A673 (cell line): ENCODE results near the gene PTPN11. TPM values are rescaled to one million over a fixed set of nuclear protein-coding genes. Genes with fewer than 3 reads are reported as not detected.

ENCODE experiments used
- BruUV-seq: library from RNA; stranded (reverse); fragments of 400-500 nt; replicated peaks from 2 replicates; lab custom pipeline; 2021; lab: Mats Ljungman, UMichigan
- CTCF ChIA-PET: fragments of 300-600 bp; sonication (Branson Sonifier 250); formaldehyde crosslinking; loops from one replicate; lab custom pipeline; 2022; ENCODE audit warnings: antibody characterized with exemption; lab: Charles Lee
- POLR2A ChIA-PET: fragments of 300-600 bp; sonication (Branson Sonifier 250); formaldehyde crosslinking; loops from one replicate; lab custom pipeline; 2022; ENCODE audit warnings: antibody characterized with exemption; ENCODE audit not compliant: low non-redundant PET; lab: Charles Lee
- DNase-seq: peaks from one replicate; pipeline ENCODE4 v3.0.0-alpha.2; 2015; ENCODE audit warnings: low spot score
- H3K27ac ChIP-seq: fragments of 200-600 bp; sonication (generic); 2 replicates; pipeline ENCODE4 v1.5.1; 2016; ENCODE audit warnings: mixed run types, low read depth, mild to moderate bottlenecking, mixed read lengths, antibody characterized with exemption, low read length; ENCODE audit not compliant: poor library complexity, severe bottlenecking
- H3K27me3 ChIP-seq: fragments of 200-600 bp; sonication (generic); replicated peaks from 2 replicates; pipeline ENCODE4 v1.6.1; 2017; ENCODE audit warnings: mixed run types, low read depth, mild to moderate bottlenecking, mixed read lengths, antibody characterized with exemption, low read length; ENCODE audit not compliant: insufficient read depth, poor library complexity
- H3K36me3 ChIP-seq: fragments of 200-600 bp; sonication (generic); 2 replicates; pipeline ENCODE4 v1.6.1; 2016; ENCODE audit warnings: mixed run types, mild to moderate bottlenecking, mixed read lengths, antibody characterized with exemption, low read length; ENCODE audit not compliant: insufficient read depth, poor library complexity, severe bottlenecking
- H3K4me1 ChIP-seq: fragments of 200-600 bp; sonication (generic); 2 replicates; pipeline ENCODE4 v1.6.1; 2017; ENCODE audit warnings: mixed run types, mild to moderate bottlenecking, mixed read lengths, antibody characterized with exemption, low read length; ENCODE audit not compliant: insufficient read depth, poor library complexity, severe bottlenecking
- H3K4me3 ChIP-seq: fragments of 200-600 bp; sonication (generic); 2 replicates; pipeline ENCODE4 v1.5.1; 2016; ENCODE audit warnings: low read depth, mixed run types, mild to moderate bottlenecking, mixed read lengths, low read length; ENCODE audit not compliant: poor library complexity, severe bottlenecking
- H3K9me3 ChIP-seq: fragments of 200-600 bp; sonication (generic); 2 replicates; pipeline ENCODE4 v1.6.1; 2016; ENCODE audit warnings: mixed run types, low read depth, mild to moderate bottlenecking, mixed read lengths, antibody characterized with exemption, low read length; ENCODE audit not compliant: poor library complexity, severe bottlenecking
- CTCF ChIP-seq: fragments of 300-800, 200-600 bp; sonication (generic); conservative IDR thresholded peaks from 2 replicates; pipeline ENCODE4 v1.5.1; 2017; ENCODE audit warnings: low read depth, mild to moderate bottlenecking, antibody characterized with exemption, low read length, moderate library complexity, mixed read lengths
- EZH2 ChIP-seq: fragments of 200-600 bp; sonication (generic); IDR thresholded peaks from 2 replicates; pipeline ENCODE4 v1.6.1; 2017; ENCODE audit warnings: borderline replicate concordance, low read depth, mild to moderate bottlenecking, mixed read lengths, antibody characterized with exemption, low read length; ENCODE audit not compliant: poor library complexity, severe bottlenecking
- intact Hi-C: fragments of 100-400 bp; cut with micrococcal nuclease; formaldehyde crosslinking; loops from one replicate; pipeline ENCODE4 v1.10.0; 2022; ENCODE audit not compliant: unreplicated experiment
- total RNA-seq: library from RNA; stranded (reverse); gene quantifications from 2 replicates; pipeline ENCODE4 v1.2.3, GENCODE V29; 2021

The PTPN11 gene
- total RNA-seq, 1 experiment from 2014 or later: 158 TPM

- no TSS peak for BruUV-seq
- Histone ChIP-seq H3K27me3 (no peaks in the 10 kb centered on the region), H3K27ac (no peak overlapping the region), H3K4me3 (no peak overlapping the region), H3K9me3 (no peaks in the 10 kb centered on the region), H3K36me3 (peaks cover 55% of the 10 kb centered on the region), H3K4me1 (no peaks in the 10 kb centered on the region)
- no peak for DNase-seq
- TF ChIP-seq EZH2 (no peak), CTCF (no peak)
- intact Hi-C loops: no loop called here
- POLR2A ChIA-PET: no interaction called here
- CTCF ChIA-PET: no interaction called here
Observed at GRCh38 chr12:112482733-112483132, 64.0 kb downstream of the PTPN11 start.

GRCh38 chr12:112486361-112486760 lies 67.6 kb downstream of the PTPN11 start:
- ChIA-PET POLR2A (no interaction called here), CTCF (no interaction called here)
- intact Hi-C loops: no loop called here
- Histone ChIP-seq H3K27ac (no peak overlapping the region), H3K4me1 (no peaks in the 10 kb centered on the region), H3K4me3 (no peak overlapping the region), H3K27me3 (no peaks in the 10 kb centered on the region), H3K36me3 (peaks cover 45% of the 10 kb centered on the region), H3K9me3 (no peaks in the 10 kb centered on the region)
- DNase-seq: no peak
- TF ChIP-seq EZH2 (no peak), CTCF (no peak)
- no TSS peak for BruUV-seq

- no peak overlapping the region for H3K27ac ChIP-seq
- H3K9me3 ChIP-seq: no peaks in the 10 kb centered on the region
- H3K36me3 ChIP-seq: peaks cover 29% of the 10 kb centered on the region
- no peak overlapping the region for H3K4me3 ChIP-seq
- BruUV-seq: no TSS peak
- intact Hi-C loops: no loop called here
- no peaks in the 10 kb centered on the region for H3K27me3 ChIP-seq
- H3K4me1 ChIP-seq: no peaks in the 10 kb centered on the region
- TF ChIP-seq CTCF (no peak), EZH2 (no peak)
- no peak for DNase-seq
- POLR2A ChIA-PET: no interaction called here
- CTCF ChIA-PET: interaction anchor here (0.5 kb wide), 1 partner anchor 104 kb away, joined by 6 read pairs; no protein-coding TSS in a partner anchor
Observed at GRCh38 chr12:112488257-112488876, 69.6 kb downstream of the PTPN11 start.
